Thyroid gland (tissue), 4 donors: ENCODE results near the gene IL12B.

Experiments
- POLR2A ChIP-seq, 2 donors: fragments of 450-650 bp; IDR thresholded peaks; one replicate each; pipeline ENCODE4 v1.6.1; 2017; ENCODE audit warnings: antibody characterized with exemption in 2 of 2, mild to moderate bottlenecking in 2 of 2, moderate library complexity in 1 of 2
- TF ChIP-seq, protein P1 (sequence below), 6 experiments: fragments of 200-600 bp in 3 of 6; fragments of 450-650 bp in 3 of 6; sonication (generic) in 3 of 6; IDR thresholded peaks; one replicate each; pipeline ENCODE4 v1.5.1; 2016 to 2019; ENCODE audit warnings: antibody characterized with exemption in 6 of 6, mild to moderate bottlenecking in 2 of 6, inconsistent platforms in 1 of 6, moderate library complexity in 1 of 6

GRCh38 chr5:159337016-159337955, 7.0 kb upstream of the IL12B start:
- TF ChIP-seq, protein P1, sequence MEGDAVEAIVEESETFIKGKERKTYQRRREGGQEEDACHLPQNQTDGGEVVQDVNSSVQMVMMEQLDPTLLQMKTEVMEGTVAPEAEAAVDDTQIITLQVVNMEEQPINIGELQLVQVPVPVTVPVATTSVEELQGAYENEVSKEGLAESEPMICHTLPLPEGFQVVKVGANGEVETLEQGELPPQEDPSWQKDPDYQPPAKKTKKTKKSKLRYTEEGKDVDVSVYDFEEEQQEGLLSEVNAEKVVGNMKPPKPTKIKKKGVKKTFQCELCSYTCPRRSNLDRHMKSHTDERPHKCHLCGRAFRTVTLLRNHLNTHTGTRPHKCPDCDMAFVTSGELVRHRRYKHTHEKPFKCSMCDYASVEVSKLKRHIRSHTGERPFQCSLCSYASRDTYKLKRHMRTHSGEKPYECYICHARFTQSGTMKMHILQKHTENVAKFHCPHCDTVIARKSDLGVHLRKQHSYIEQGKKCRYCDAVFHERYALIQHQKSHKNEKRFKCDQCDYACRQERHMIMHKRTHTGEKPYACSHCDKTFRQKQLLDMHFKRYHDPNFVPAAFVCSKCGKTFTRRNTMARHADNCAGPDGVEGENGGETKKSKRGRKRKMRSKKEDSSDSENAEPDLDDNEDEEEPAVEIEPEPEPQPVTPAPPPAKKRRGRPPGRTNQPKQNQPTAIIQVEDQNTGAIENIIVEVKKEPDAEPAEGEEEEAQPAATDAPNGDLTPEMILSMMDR (IDR thresholded peaks at IDR 0.05), result no peak
- no peak for TF ChIP-seq POLR2A (IDR thresholded peaks at IDR 0.05)
